ENCODE measurements around the gene SLX9. TPM values are rescaled to one million over a fixed set of nuclear protein-coding genes. Genes with fewer than 3 reads are reported as not detected.

Gene SLX9
- polyA plus RNA-seq, 1 donor (not counting 4 experiments of a cell fraction or from before 2014, with no cell fraction given): 21.8 TPM

GRCh38 chr21:44892095-44892494 lies 47.7 kb upstream of the SLX9 start:
- dilution Hi-C loops (cut with MboI; ENCODE audit: extremely low pct_ligation_motif_present, low sequenced_read_pairs): no loop called here
- Histone ChIP-seq H3K9me1 (ENCODE audit: control insufficient read depth, extremely low read depth, insufficient read depth, low read length) (no peaks in the 10 kb centered on the region), H3K9ac (ENCODE audit: control insufficient read depth, extremely low read depth, insufficient read depth, low read length) (no peak overlapping the region), H3K27ac (ENCODE audit: control insufficient read depth, insufficient read depth, low read length) (no peak overlapping the region), H4K20me1 (ENCODE audit: control insufficient read depth, extremely low read depth, insufficient read depth, low read length) (no peaks in the 10 kb centered on the region), H3K4me2 (ENCODE audit: control insufficient read depth, extremely low read depth, insufficient read depth, low read depth, low read length) (no peak overlapping the region), H3K4me1 (ENCODE audit: control insufficient read depth, extremely low read depth, insufficient read depth, low read length) (peaks cover 12% of the 10 kb centered on the region), H2AFZ (ENCODE audit: control insufficient read depth, low read length) (no peak overlapping the region), H3K36me3 (ENCODE audit: control insufficient read depth in 2 of 2, extremely low read depth in 1 of 2, insufficient read depth in 2 of 2, low read length in 2 of 2) (no peaks in the 10 kb centered on the region), H3K79me2 (ENCODE audit: control insufficient read depth, insufficient read depth, low read length) (no peaks in the 10 kb centered on the region), H3K9me3 (ENCODE audit: control insufficient read depth, low read depth, low read length) (no peaks in the 10 kb centered on the region), H3K27me3 (ENCODE audit: control insufficient read depth, extremely low read depth, insufficient read depth, low read length) (peaks cover 73% of the 10 kb centered on the region), H3K4me3 (ENCODE audit: control insufficient read depth in 2 of 3, extremely low read depth in 1 of 3, insufficient read depth in 2 of 3, low read depth in 1 of 3, low read length in 3 of 3) (no peak overlapping the region)
- DNase-seq (ENCODE audit: low read depth, low spot score) (no peak), FAIRE-seq (no peak)
- TF ChIP-seq, protein P1, sequence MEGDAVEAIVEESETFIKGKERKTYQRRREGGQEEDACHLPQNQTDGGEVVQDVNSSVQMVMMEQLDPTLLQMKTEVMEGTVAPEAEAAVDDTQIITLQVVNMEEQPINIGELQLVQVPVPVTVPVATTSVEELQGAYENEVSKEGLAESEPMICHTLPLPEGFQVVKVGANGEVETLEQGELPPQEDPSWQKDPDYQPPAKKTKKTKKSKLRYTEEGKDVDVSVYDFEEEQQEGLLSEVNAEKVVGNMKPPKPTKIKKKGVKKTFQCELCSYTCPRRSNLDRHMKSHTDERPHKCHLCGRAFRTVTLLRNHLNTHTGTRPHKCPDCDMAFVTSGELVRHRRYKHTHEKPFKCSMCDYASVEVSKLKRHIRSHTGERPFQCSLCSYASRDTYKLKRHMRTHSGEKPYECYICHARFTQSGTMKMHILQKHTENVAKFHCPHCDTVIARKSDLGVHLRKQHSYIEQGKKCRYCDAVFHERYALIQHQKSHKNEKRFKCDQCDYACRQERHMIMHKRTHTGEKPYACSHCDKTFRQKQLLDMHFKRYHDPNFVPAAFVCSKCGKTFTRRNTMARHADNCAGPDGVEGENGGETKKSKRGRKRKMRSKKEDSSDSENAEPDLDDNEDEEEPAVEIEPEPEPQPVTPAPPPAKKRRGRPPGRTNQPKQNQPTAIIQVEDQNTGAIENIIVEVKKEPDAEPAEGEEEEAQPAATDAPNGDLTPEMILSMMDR (optimal IDR thresholded peaks at IDR 0.05 in 1 of 3, IDR thresholded peaks at IDR 0.05 in 1 of 3, conservative IDR thresholded peaks at IDR 0.05 in 1 of 3; ENCODE audit: extremely low read depth in 1 of 3, insufficient read depth in 2 of 3, low read length in 3 of 3): no peak
- TF ChIP-seq EZH2 (IDR thresholded peaks at IDR 0.05; ENCODE audit: low read length): no peak

DNA sequence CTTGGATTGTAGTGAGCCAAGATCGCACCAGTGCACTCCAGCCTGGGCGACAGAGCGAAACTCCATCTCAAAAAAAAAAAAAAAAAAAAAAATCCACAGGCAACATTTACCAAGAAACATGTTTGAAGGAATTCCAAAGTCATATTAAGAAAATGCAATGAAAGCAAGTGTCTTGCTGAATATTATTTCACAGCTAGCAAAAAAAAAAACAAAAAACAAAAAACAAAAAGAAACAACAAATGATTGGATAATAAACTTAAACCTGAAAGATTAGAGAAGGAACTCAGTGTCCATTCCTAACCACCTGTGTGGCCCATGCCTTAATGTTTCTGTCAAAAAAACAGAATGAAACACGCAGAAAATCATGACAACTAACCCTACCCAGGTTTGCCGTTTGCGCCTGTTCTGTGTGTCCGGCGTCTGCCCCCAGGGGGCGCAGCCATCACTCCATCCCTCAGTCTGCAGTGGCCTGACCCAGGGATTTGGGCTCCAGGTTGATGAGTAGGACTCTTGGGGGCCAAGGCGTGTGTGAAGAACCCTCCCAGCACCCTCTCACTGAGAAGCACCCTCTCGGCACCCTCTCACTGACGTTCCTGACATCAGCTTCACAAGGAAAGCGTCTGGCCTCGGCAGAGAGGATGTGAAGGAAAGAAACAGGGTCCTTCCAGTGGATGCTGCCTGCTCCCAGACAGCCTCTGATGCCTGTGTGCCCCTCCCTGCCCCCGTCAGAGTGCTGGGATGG lies 47.1 kb upstream of the SLX9 start:
- FAIRE-seq (peak; percentile 13), DNase-seq (ENCODE audit: low read depth, low spot score) (no peak)
- Histone ChIP-seq H3K4me1 (ENCODE audit: control insufficient read depth, extremely low read depth, insufficient read depth, low read length) (peaks cover 12% of the 10 kb centered on the region), H3K9me3 (ENCODE audit: control insufficient read depth, low read depth, low read length) (no peaks in the 10 kb centered on the region), H3K9me1 (ENCODE audit: control insufficient read depth, extremely low read depth, insufficient read depth, low read length) (no peaks in the 10 kb centered on the region), H3K9ac (ENCODE audit: control insufficient read depth, extremely low read depth, insufficient read depth, low read length) (no peak overlapping the region), H3K4me3 (ENCODE audit: control insufficient read depth in 2 of 3, extremely low read depth in 1 of 3, insufficient read depth in 2 of 3, low read depth in 1 of 3, low read length in 3 of 3) (no peak overlapping the region), H3K27me3 (ENCODE audit: control insufficient read depth, extremely low read depth, insufficient read depth, low read length) (peaks cover 73% of the 10 kb centered on the region), H3K4me2 (ENCODE audit: control insufficient read depth, extremely low read depth, insufficient read depth, low read depth, low read length) (no peak overlapping the region), H2AFZ (ENCODE audit: control insufficient read depth, low read length) (no peak overlapping the region), H3K79me2 (ENCODE audit: control insufficient read depth, insufficient read depth, low read length) (no peaks in the 10 kb centered on the region), H3K36me3 (ENCODE audit: control insufficient read depth in 2 of 2, extremely low read depth in 1 of 2, insufficient read depth in 2 of 2, low read length in 2 of 2) (no peaks in the 10 kb centered on the region), H3K27ac (ENCODE audit: control insufficient read depth, insufficient read depth, low read length) (no peak overlapping the region), H4K20me1 (ENCODE audit: control insufficient read depth, extremely low read depth, insufficient read depth, low read length) (no peaks in the 10 kb centered on the region)
- dilution Hi-C loops (cut with MboI; ENCODE audit: extremely low pct_ligation_motif_present, low sequenced_read_pairs): no loop called here
- TF ChIP-seq, protein P1 (optimal IDR thresholded peaks at IDR 0.05 in 1 of 3, IDR thresholded peaks at IDR 0.05 in 1 of 3, conservative IDR thresholded peaks at IDR 0.05 in 1 of 3; ENCODE audit: extremely low read depth in 1 of 3, insufficient read depth in 2 of 3, low read length in 3 of 3): peak in 2 of 3 experiments; percentile 88 to 97
- no peak for TF ChIP-seq EZH2 (IDR thresholded peaks at IDR 0.05; ENCODE audit: low read length)

Measured in keratinocyte (primary cell).